Measurements from ENCODE around the gene FHOD1. TPM values are rescaled to one million over a fixed set of nuclear protein-coding genes. Genes with fewer than 3 reads are reported as not detected.
A peak's percentile ranks its signal among the peaks of the same experiment; 100 is the strongest.

FHOD1 gene
- total and polyA plus RNA-seq, 9 of the 15 experiments (the other 6 are each of a cell fraction or from before 2014, with no cell fraction given): 18.7 to 126 (median 32.3) TPM

DNA sequence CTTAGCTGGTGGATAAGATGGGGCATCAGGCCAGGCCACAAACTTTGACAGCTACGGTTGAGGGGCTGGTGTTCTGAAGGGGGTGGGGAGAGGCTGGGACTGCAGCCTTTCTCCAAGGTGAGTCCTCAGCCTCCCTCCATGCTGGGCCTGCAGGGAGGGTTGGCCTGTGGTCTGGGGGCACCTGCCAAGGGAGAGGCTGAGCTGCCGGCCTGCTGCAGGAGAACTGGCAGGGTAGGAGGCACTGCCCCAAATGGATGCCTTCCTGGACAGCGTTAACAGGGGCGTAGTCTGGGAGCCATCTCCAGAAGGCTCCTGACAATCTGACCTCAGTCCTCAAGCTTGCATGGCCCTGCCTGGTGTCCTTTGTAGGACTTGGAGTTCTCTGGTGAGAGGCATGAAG, 43.2 kb downstream of the FHOD1 start (continued):
- TF ChIP-seq, protein P1, sequence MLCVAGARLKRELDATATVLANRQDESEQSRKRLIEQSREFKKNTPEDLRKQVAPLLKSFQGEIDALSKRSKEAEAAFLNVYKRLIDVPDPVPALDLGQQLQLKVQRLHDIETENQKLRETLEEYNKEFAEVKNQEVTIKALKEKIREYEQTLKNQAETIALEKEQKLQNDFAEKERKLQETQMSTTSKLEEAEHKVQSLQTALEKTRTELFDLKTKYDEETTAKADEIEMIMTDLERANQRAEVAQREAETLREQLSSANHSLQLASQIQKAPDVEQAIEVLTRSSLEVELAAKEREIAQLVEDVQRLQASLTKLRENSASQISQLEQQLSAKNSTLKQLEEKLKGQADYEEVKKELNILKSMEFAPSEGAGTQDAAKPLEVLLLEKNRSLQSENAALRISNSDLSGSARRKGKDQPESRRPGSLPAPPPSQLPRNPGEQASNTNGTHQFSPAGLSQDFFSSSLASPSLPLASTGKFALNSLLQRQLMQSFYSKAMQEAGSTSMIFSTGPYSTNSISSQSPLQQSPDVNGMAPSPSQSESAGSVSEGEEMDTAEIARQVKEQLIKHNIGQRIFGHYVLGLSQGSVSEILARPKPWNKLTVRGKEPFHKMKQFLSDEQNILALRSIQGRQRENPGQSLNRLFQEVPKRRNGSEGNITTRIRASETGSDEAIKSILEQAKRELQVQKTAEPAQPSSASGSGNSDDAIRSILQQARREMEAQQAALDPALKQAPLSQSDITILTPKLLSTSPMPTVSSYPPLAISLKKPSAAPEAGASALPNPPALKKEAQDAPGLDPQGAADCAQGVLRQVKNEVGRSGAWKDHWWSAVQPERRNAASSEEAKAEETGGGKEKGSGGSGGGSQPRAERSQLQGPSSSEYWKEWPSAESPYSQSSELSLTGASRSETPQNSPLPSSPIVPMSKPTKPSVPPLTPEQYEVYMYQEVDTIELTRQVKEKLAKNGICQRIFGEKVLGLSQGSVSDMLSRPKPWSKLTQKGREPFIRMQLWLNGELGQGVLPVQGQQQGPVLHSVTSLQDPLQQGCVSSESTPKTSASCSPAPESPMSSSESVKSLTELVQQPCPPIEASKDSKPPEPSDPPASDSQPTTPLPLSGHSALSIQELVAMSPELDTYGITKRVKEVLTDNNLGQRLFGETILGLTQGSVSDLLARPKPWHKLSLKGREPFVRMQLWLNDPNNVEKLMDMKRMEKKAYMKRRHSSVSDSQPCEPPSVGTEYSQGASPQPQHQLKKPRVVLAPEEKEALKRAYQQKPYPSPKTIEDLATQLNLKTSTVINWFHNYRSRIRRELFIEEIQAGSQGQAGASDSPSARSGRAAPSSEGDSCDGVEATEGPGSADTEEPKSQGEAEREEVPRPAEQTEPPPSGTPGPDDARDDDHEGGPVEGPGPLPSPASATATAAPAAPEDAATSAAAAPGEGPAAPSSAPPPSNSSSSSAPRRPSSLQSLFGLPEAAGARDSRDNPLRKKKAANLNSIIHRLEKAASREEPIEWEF (CRISPR knock-in tag; IDR thresholded peaks at IDR 0.05): no peak
- no peak for TF ChIP-seq HDGF (IDR thresholded peaks at IDR 0.05)

DNA sequence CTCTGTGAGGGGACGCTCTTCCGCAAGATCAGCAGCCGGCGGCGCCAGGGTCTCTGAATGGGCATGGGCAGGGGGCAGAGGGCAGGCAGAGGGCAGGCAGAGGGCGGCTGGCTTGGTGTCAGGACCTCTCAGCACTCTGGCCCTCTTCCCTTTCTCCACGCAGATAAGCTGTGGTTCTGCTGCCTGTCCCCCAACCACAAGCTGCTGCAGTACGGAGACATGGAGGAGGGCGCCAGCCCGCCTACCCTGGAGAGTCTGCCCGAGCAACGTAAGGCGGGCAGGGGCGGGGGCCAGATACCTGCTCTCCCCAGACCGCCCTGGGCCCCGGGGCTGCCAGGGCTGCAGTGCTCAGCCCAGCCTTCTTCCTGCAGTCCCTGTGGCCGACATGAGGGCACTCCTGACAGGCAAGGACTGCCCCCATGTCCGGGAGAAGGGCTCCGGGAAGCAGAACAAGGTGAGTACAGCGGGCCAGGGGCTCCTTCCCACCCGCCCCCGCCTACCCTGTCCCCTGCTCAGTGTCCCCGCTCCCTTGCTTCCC, 44.3 kb downstream of the FHOD1 start:
- Histone ChIP-seq H3K36me3 (ENCODE audit: control insufficient read depth, insufficient read depth, low read length) (peaks cover 62% of the 10 kb centered on the region; the same call in 2 of the 3 replicates), H3K9me3 (replicated peaks; ENCODE audit: control insufficient read depth, insufficient read depth, low read depth, low read length) (no peaks in the 10 kb centered on the region), H3K4me1 (replicated peaks in 1 of 2; ENCODE audit: control insufficient read depth in 2 of 2, insufficient read depth in 2 of 2, low read length in 2 of 2) (peaks cover 10 to 55% of the 10 kb centered on the region in 2 experiments; a peak in 4 of 5 replicates), H2AFZ (ENCODE audit: low read depth, low read length) (no peak overlapping the region), H3K9me1 (ENCODE audit: control insufficient read depth, insufficient read depth, low read length) (peaks cover 3% of the 10 kb centered on the region), H3K9ac (ENCODE audit: insufficient read depth in 1 of 2, low read depth in 2 of 2, low read length in 2 of 2) (no peak overlapping the region), H3K4me2 (ENCODE audit: insufficient read depth, low read length) (no peak overlapping the region), H3K27ac (ENCODE audit: extremely low read depth, low read depth, low read length) (no peak overlapping the region), H3K4me3 (no peak overlapping the region), H3K79me2 (ENCODE audit: control insufficient read depth, insufficient read depth, low read length) (no peaks in the 10 kb centered on the region), H4K20me1 (replicated peaks; ENCODE audit: control insufficient read depth, insufficient read depth, low read length) (no peaks in the 10 kb centered on the region; the same call in 1 of the 2 replicates), H3K27me3 (ENCODE audit: control insufficient read depth in 2 of 2, insufficient read depth in 2 of 2, low read length in 2 of 2) (no peaks in the 10 kb centered on the region)
- in situ Hi-C loops (cut with MboI) (no loop called here), intact Hi-C loops (cut with micrococcal nuclease) (no loop called here)
- DNase-seq (ENCODE audit: extremely low read depth in 1 of 4, low spot score in 3 of 4) (peak in 1 of 4 experiments; percentile 23), ATAC-seq (no peak), FAIRE-seq (no peak)
- POLR2A ChIA-PET: interaction anchor here (0.6 to 2.2 kb wide), 3 partner anchors 20 to 260 kb away, joined by 3 to 6 read pairs (median 3); partner anchors contain the start of gene MATCAP1
- BruUV-seq (replicated peaks): no TSS peak
- CTCF ChIA-PET (ENCODE audit: low intra/inter-chr PET ratio): no interaction called here
- 95% methylated on average over 17 of the region's 23 CpGs for WGBS (ENCODE audit: insufficient coverage, low coverage, missing lambda C conversion rate)
- TF ChIP-seq U2AF2 (optimal IDR thresholded peaks at IDR 0.05; ENCODE audit: low read depth, low read length) (no peak), TAL1 (IDR thresholded peaks at IDR 0.05) (no peak), HNRNPLL (IDR thresholded peaks at IDR 0.05; ENCODE audit: low read depth, low read length, poor library complexity, severe bottlenecking) (no peak), MEF2A (IDR thresholded peaks at IDR 0.05; ENCODE audit: control insufficient read depth, low read depth, low read length) (no peak), TARDBP (IDR thresholded peaks at IDR 0.05) (no peak), RBFOX2 (IDR thresholded peaks at IDR 0.05; ENCODE audit: low read depth, low read length) (0 out of 2 replicates have a peak, but pooled peaks have one; percentile 11)
- TF ChIP-seq, protein P2, sequence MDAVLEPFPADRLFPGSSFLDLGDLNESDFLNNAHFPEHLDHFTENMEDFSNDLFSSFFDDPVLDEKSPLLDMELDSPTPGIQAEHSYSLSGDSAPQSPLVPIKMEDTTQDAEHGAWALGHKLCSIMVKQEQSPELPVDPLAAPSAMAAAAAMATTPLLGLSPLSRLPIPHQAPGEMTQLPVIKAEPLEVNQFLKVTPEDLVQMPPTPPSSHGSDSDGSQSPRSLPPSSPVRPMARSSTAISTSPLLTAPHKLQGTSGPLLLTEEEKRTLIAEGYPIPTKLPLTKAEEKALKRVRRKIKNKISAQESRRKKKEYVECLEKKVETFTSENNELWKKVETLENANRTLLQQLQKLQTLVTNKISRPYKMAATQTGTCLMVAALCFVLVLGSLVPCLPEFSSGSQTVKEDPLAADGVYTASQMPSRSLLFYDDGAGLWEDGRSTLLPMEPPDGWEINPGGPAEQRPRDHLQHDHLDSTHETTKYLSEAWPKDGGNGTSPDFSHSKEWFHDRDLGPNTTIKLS (IDR thresholded peaks at IDR 0.05; ENCODE audit: borderline replicate concordance, low read depth): no peak

Data from K562 (cell line).